ENCODE measurements around the gene MMADHC.

- TF ChIP-seq CTCF (IDR thresholded peaks at IDR 0.05) (no peak), POLR2AphosphoS5 (IDR thresholded peaks at IDR 0.05) (no peak), POLR2A (IDR thresholded peaks at IDR 0.05) (no peak)
Measured at GRCh38 chr2:149603248-149603647, 15.7 kb upstream of the MMADHC start.
